ENCODE measurements around the gene PNMA6E. TPM values are rescaled to one million over a fixed set of nuclear protein-coding genes. Genes with fewer than 3 reads are reported as not detected.

PNMA6E gene
- total RNA-seq, 2 experiments from 2014 or later, result not detected

DNA sequence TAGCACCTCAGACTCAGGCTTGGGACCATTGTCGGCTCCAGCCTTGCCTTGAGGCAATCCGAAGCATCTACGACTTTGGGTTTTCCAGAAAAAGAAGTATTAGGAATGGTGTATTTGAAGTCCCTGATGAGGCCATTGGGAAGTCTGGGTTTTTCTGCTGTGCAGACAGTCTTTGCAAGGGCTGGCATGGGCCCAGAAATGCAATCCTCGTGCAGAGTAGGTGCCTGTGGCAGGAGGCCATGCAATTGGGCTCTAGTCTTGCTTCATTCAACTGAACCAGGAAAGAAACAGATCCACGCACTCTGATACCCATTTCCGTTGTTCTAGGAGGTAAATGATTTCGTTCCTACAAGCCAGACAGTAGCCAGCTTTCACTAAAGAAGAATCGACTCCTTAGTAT is 22.5 kb upstream of the PNMA6E start:
- Mint-ChIP-seq H3K27ac (no peak overlapping the region), H3K27me3 (peaks cover 1% of the 10 kb centered on the region), H3K36me3 (ENCODE audit: low read depth) (no peaks in the 10 kb centered on the region), H3K9me3 (no peaks in the 10 kb centered on the region), H3K4me3 (no peak overlapping the region), H3K4me1 (no peaks in the 10 kb centered on the region)
- CTCF ChIA-PET, result interaction anchor here (0.6 kb wide), 1 partner anchor 251 kb away, joined by 3 read pairs; no protein-coding TSS in a partner anchor
- POLR2A ChIA-PET, result interaction anchor here (0.5 kb wide), 1 partner anchor 20 kb away, joined by 4 read pairs; no protein-coding TSS in a partner anchor
- no peak for DNase-seq

DNA sequence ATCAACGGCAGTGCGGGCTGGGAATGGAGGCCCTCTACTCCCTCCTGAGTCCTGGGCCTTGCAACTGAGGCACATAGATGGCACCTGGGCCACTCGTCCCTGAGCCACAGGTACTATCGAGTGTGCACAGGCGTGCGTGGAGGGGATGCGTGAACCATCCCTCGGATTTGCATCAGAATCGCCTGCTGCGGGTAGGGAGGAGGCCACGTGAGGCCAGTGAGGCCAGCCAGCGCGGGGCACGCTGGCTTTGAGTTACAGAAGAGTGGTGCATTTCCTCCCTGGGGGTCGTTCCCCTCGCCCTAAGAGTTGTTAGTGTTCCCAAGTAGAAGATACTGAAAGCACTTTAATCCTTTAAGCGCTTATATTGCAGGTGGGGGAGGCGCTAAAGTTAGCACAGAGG is 20.7 kb upstream of the PNMA6E start:
- no peak overlapping the region for H3K4me3 Mint-ChIP-seq
- H3K27ac Mint-ChIP-seq, result no peak overlapping the region
- no peaks in the 10 kb centered on the region for H3K9me3 Mint-ChIP-seq
- no peaks in the 10 kb centered on the region for H3K4me1 Mint-ChIP-seq
- CTCF ChIA-PET, result no interaction called here
- no peaks in the 10 kb centered on the region for H3K27me3 Mint-ChIP-seq
- no peaks in the 10 kb centered on the region for H3K36me3 Mint-ChIP-seq (ENCODE audit: low read depth)
- DNase-seq, result no peak
- POLR2A ChIA-PET, result no interaction called here

DNA sequence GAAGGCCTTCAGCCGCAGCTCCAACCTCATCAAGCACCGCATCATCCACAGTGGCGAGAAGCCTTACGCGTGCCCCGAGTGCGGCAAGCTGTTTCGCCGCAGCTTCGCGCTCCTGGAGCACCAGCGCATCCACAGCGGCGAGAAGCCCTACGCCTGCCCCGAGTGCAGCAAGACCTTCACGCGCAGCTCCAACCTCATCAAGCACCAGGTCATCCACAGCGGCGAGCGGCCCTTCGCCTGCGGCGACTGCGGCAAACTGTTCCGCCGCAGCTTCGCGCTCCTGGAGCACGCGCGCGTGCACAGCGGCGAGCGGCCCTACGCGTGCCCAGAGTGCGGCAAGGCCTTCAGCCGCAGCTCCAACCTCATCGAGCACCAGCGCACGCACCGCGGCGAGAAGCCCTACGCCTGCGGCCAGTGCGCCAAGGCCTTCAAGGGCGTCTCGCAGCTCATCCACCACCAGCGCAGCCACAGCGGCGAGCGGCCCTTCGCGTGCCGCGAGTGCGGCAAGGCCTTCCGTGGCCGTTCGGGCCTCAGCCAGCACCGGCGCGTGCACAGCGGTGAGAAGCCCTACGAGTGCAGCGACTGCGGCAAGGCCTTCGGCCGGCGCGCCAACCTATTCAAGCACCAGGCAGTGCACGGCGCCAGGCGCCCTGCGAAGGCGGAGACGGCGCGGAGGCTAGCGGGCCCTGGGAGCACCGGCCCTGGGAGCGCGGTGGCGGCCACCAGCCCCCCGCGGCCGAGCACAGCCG is 19.9 kb upstream of the PNMA6E start:
- Mint-ChIP-seq H3K9me3 (no peaks in the 10 kb centered on the region), H3K27me3 (no peaks in the 10 kb centered on the region), H3K27ac (no peak overlapping the region), H3K4me1 (no peaks in the 10 kb centered on the region), H3K36me3 (ENCODE audit: low read depth) (no peaks in the 10 kb centered on the region), H3K4me3 (no peak overlapping the region)
- ChIA-PET POLR2A (no interaction called here), CTCF (no interaction called here)
- no peak for DNase-seq

DNA sequence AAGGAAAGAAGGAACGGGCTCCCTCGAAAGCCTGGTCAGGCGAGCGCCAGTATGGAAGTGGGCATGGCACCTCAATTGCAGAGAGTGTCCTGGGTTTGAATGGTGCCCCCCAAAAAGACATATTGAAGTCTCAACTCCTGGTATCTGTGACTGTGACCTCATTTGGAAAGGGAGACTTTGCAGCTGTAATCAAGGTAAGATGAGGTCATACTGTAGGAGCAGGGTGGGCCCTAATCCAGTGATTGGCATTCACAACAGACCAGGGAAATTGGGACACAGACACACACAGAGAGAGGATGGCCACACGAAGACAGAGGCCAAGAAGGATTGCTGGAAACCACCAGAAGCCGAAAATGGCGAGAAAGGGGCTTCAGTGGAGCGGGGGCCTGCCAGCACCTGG is 16.5 kb upstream of the PNMA6E start:
- H3K4me3 Mint-ChIP-seq, result no peak overlapping the region
- no peaks in the 10 kb centered on the region for H3K9me3 Mint-ChIP-seq
- DNase-seq, result no peak
- H3K27ac Mint-ChIP-seq, result no peak overlapping the region
- CTCF ChIA-PET, result no interaction called here
- POLR2A ChIA-PET, result no interaction called here
- H3K4me1 Mint-ChIP-seq, result no peaks in the 10 kb centered on the region
- H3K36me3 Mint-ChIP-seq (ENCODE audit: low read depth), result no peaks in the 10 kb centered on the region
- H3K27me3 Mint-ChIP-seq, result no peaks in the 10 kb centered on the region

DNA sequence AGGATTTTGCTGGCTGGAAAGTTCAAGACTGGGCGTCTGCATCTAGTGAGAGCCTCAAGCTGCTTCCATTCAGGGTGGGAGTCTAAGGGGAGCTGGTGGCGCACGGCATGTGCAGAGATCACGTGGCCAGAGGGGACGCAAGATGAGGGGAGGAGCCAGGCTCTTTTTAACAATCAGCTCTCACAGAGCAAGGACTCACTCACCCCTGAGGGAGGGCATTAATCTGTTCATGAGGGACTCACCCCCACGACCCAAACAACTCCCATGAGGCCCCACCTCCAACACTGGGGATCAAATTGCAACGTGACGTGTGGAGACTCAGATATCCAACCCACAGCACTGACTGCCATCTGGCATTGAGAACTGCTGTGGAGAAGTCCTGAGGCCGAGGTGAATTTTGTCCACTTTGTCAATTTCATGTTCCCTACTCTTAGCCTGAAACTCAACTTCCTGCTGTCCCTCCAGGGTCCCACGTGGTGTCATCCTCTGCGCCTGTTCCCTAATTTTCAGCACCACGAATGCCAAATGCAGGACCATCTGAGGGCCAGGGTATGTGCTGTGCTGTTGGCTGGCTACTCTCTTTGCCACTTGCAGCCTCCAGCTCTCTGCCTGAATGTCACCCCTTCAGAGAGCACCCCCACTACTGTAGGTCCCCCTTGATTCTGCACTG is 15.8 kb upstream of the PNMA6E start:
- ChIA-PET CTCF (no interaction called here), POLR2A (no interaction called here)
- Mint-ChIP-seq H3K36me3 (ENCODE audit: low read depth) (no peaks in the 10 kb centered on the region), H3K27ac (no peak overlapping the region), H3K4me1 (peaks cover 6% of the 10 kb centered on the region), H3K9me3 (no peaks in the 10 kb centered on the region), H3K27me3 (peaks cover 6% of the 10 kb centered on the region), H3K4me3 (no peak overlapping the region)
- no peak for DNase-seq

DNA sequence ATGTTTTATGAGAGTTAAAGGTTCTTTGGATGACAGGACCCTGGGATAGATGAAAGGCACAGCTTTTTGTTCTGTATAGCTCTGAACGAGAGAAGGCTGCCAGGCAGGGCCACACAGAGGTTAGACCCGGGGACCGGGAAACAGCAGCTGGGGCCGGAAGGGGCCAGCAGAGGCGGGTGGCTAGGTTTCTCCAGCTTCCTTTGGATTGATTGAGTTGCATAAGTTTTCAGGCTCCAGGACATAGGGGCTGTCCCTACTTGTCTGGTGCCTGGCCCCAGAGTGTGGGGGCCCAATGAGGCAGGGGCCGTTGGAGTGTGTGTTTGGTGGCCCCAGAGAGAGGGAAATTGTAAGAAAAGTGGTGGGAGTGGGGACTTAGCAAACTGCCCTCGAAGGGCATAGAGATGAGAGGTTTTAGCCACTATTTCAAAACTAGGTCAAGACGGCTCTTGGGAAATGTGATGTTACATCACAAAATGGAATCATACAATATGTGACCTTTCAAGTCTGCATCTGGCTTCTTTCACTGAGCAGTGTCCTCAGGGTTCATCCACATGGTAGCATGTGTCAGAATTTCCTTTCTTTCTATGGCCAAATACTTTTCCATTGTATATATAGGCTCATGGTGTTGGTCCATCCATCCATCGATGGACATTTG is 13.8 kb upstream of the PNMA6E start:
- Mint-ChIP-seq H3K36me3 (ENCODE audit: low read depth) (no peaks in the 10 kb centered on the region), H3K27me3 (peaks cover 9% of the 10 kb centered on the region), H3K27ac (no peak overlapping the region), H3K4me1 (peaks cover 7% of the 10 kb centered on the region), H3K4me3 (no peak overlapping the region), H3K9me3 (no peaks in the 10 kb centered on the region)
- CTCF ChIA-PET, result interaction anchor here (1.4 to 1.8 kb wide), 2 partner anchors 18 to 25 kb away, joined by 4 read pairs; no protein-coding TSS in a partner anchor
- no peak for DNase-seq
- POLR2A ChIA-PET, result no interaction called here

DNA sequence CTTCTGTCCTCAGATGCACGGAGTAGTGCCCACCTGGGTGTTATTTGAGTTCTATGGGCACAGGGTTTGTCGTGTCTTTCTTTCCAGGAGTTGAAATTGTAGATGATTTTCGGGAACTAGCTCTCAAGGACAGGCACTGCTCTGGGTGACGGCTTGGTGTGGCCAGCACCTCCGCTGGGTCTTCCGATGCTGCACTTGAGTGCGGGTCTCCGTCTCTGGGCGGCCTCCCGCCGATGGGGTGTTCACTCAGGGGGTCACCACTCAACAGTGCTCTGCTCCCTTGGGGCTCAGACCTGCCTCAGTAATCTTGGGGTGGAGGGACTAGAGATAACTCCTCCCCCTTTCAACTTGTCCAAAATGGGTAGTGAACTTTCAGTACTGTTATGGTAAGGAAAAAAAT is 12.6 kb upstream of the PNMA6E start:
- no peaks in the 10 kb centered on the region for H3K36me3 Mint-ChIP-seq (ENCODE audit: low read depth)
- no peak for DNase-seq
- H3K4me1 Mint-ChIP-seq, result peaks cover 7% of the 10 kb centered on the region
- no peaks in the 10 kb centered on the region for H3K9me3 Mint-ChIP-seq
- peaks cover 9% of the 10 kb centered on the region for H3K27me3 Mint-ChIP-seq
- no peak overlapping the region for H3K4me3 Mint-ChIP-seq
- ChIA-PET POLR2A (no interaction called here), CTCF (interaction anchor here (0.6 to 1.8 kb wide), 3 partner anchors 20 to 27 kb away, joined by 3 to 4 read pairs (median 4); no protein-coding TSS in a partner anchor)
- no peak overlapping the region for H3K27ac Mint-ChIP-seq

DNA sequence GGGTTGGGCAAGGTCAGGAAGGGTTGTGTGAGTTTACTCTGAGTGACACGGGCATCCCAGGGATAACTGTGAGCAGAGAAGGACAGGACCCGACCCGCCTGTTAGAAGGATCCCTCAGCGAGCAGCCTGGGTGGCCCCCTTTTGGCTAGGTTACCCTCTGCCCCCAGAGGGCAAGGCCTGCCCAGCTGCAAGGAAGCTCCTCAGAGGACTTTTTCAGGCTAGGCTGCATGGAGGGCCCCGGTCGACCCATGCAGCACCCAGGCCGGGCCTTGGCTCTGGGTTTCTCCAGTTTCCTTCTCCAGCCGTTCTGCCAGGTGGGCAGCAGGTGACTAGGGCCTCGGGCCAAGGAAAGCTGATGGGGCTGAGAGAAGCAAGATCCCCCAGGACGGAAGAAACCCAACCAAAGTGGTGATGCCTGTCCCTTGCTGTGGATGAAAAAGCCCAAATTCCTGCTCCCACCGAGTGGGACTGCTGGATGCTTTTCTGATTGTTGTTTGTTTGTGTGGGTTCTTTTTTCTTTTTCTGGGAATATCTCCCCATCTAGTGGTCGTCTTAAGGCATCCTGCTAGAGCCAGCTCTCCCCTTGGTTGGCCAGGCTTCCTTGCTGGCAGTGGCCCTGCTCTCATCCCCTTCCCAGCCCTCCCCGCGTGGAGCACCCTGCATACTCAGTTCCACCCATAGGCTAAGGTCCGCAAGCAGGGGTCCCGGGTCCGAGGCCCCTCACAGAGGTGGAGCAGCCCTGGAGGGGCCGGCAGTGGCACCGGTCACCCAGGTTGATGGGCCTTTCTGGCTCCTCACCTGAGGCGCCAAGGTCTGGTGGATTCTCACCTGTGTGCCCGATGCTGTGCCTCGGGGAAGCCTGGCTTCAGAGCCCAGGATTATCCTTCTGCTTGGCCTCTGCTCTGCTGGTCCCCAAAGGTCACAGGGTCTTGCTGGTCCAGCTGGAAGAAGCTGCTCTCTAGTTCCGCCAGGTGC is 11.9 kb upstream of the PNMA6E start:
- Mint-ChIP-seq H3K27me3 (peaks cover 9% of the 10 kb centered on the region), H3K27ac (no peak overlapping the region), H3K9me3 (no peaks in the 10 kb centered on the region), H3K4me3 (no peak overlapping the region), H3K4me1 (peaks cover 7% of the 10 kb centered on the region), H3K36me3 (ENCODE audit: low read depth) (no peaks in the 10 kb centered on the region)
- ChIA-PET POLR2A (no interaction called here), CTCF (interaction anchor here (1.8 kb wide), 1 partner anchor 27 kb away, joined by 4 read pairs; no protein-coding TSS in a partner anchor)
- no peak for DNase-seq

DNA sequence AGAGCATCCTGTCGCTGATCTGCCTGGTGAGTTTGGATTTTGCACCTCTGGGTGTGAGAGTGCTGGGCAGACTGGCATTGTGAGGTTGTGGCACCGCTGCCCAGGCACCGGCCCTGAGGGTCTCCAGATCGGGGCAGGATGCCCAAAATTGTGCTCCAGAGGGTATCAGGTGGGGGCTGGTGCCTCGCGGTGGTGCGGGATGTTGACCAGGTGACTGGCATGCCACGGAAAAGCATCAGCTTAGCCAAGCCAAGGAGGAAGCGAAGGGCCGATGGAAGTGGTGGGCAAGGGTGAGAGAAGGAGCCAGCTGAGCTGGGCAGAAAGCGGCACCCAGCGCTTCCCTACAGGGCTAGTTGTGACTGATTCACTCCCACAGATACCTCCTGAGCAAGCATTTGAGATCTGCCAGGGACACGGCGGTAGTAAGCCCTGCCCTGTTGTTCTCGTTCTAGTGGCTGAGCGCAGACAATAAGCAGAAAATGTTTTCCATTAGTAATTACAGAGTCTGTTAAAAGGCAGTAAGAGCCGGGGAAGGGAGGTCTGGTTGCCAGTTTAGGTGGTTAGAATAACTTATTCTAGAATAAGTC is 10.9 kb upstream of the PNMA6E start:
- Mint-ChIP-seq H3K4me3 (peak overlapping the region; percentile 30), H3K27me3 (peaks cover 9% of the 10 kb centered on the region), H3K9me3 (no peaks in the 10 kb centered on the region), H3K4me1 (peaks cover 7% of the 10 kb centered on the region), H3K36me3 (ENCODE audit: low read depth) (no peaks in the 10 kb centered on the region), H3K27ac (no peak overlapping the region)
- DNase-seq, result no peak
- POLR2A ChIA-PET, result no interaction called here
- CTCF ChIA-PET, result no interaction called here

DNA sequence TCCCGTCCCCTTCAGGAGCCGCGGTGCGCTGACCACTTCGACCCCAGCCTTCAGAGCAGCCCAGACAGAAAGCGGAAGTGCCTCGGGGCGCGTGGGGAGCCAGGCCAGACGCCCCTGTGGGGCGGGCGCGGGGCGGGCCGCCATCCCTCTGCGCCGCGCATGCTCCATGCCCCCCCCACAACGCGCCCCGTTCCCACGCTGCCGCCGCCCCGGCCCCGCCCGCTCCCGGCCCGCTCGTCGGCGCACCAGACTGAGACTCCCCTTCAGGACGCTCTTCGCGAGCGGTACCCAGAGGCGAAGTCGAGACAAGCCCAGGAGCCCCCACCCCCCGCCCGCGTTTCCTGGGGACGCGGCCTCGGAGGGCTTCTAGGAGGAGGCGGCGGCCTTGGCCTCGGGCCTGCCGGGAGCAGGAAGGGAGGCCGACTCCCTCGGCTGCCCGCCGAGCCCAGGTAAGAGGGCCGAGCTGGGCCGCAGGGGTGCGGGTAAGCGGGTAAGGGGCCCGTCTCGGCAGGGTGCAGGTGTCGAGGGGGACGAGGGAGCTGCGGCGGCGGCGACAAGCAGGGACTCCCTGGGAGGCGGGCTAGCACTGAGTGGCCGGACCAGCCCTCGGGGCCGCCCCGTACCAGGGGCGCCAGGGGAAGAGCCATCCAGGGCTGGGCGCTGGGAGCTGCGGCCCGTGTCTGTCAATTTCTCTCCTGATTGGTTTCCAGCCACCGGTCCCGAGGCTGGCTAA is 10.3 kb upstream of the PNMA6E start, which contains the start of gene ZFP92:
Gene ZFP92, plus strand, starts transcription at position 218 of the 733 bp plus-strand sequence. CDS start 6,851 bp downstream, outside the sequence.
- Mint-ChIP-seq H3K4me3 (peak within 1 kb of the TSS; percentile 37), H3K9me3 (no peaks in the 10 kb centered on the region), H3K4me1 (peaks cover 7% of the 10 kb centered on the region), H3K27me3 (peaks cover 9% of the 10 kb centered on the region), H3K27ac (no peak within 1 kb of the TSS), H3K36me3 (ENCODE audit: low read depth) (no peaks in the 10 kb centered on the region)
- CTCF ChIA-PET, result no interaction called here
- peak; percentile 6 for DNase-seq
- POLR2A ChIA-PET, result no interaction called here

DNA sequence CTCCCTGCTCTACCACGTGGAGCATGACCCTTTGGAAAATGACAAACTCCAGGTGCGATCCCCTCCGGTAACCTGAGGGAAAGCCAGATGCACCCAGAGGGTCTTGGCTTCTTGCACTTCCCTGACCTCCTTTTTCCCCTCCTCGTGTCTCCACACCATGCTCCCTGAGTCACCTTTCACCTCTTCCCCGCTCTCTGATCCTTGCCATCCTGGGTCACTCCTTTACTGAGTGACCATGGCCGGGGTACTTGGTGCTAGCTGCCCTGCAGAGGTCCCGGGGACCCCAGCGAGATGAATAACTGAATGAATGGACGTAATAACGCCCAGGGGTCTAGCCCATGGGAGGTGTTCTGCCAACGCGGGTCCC is 9.7 kb upstream of the PNMA6E start:
- Mint-ChIP-seq H3K9me3 (no peaks in the 10 kb centered on the region), H3K36me3 (ENCODE audit: low read depth) (no peaks in the 10 kb centered on the region), H3K4me3 (peak overlapping the region; percentile 37), H3K4me1 (peaks cover 7% of the 10 kb centered on the region), H3K27me3 (peaks cover 9% of the 10 kb centered on the region), H3K27ac (no peak overlapping the region)
- CTCF ChIA-PET, result no interaction called here
- POLR2A ChIA-PET, result no interaction called here
- DNase-seq, result no peak

DNA sequence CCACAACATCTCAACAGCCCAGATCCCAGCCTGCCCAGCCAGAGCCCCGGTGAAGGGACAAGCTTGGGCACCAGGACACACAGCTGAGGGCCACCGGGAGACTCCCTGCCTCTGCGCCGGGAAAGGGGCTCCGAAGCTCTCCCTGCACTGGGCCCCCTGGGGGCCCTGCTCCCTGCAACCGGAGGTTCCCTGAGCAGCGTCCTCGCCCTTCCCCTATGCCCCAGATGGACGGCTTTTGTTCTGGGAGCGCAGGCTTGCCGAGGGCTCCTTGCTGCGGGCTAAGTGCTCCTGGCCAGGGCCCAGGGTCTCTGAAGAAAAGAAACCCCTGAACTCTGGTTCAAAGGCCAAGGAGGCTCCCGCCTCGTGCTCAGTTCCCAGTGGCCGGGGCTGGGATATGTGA is 9.2 kb upstream of the PNMA6E start:
- Mint-ChIP-seq H3K4me3 (no peak overlapping the region), H3K4me1 (peaks cover 7% of the 10 kb centered on the region), H3K27me3 (peaks cover 9% of the 10 kb centered on the region), H3K9me3 (no peaks in the 10 kb centered on the region), H3K36me3 (ENCODE audit: low read depth) (no peaks in the 10 kb centered on the region), H3K27ac (no peak overlapping the region)
- CTCF ChIA-PET, result no interaction called here
- no peak for DNase-seq
- POLR2A ChIA-PET, result no interaction called here
